Measurements from ENCODE around the gene SCGB1C1.

- no peak for TF ChIP-seq CTCF (IDR thresholded peaks at IDR 0.05)
- no peak for TF ChIP-seq EZH2 (IDR thresholded peaks at IDR 0.05; ENCODE audit: borderline replicate concordance, insufficient read depth, low read depth, low read length, poor library complexity, severe bottlenecking)
Measured at GRCh38 chr11:215581-216037, 22.7 kb downstream of the SCGB1C1 start.
